Testis (tissue), 2 donors: ENCODE measurements around the gene C4orf46.

Experiments used
- CTCF ChIP-seq, 3 experiments: fragments of 450-650 bp in 2 of 3; fragments of 200-600 bp in 1 of 3; sonication (generic) in 1 of 3; IDR thresholded peaks; one replicate each; pipeline ENCODE4 v1.5.1; 2016 to 2019; ENCODE audit warnings: antibody characterized with exemption in 3 of 3, mild to moderate bottlenecking in 2 of 3, moderate library complexity in 1 of 3
- POLR2A ChIP-seq: fragments of 450-650 bp; IDR thresholded peaks from one replicate; pipeline ENCODE4 v1.6.1; 2017; ENCODE audit warnings: antibody characterized with exemption, mild to moderate bottlenecking, moderate library complexity

- TF ChIP-seq POLR2A (no peak), CTCF (IDR thresholded peaks at IDR 0.05) (no peak)
These were observed 49.4 kb downstream of the C4orf46 start for GRCh38 chr4:158622251-158622650.
